Spinal cord (tissue), 10 donors: ENCODE data around the gene B3GNT3. TPM values are rescaled to one million over a fixed set of nuclear protein-coding genes. Genes with fewer than 3 reads are reported as not detected.
"Not testable (repeated sequence)": the region's sequence is repeated elsewhere in the genome, so short reads cannot be mapped to it uniquely, and the experiment has no call there.

Source experiments
- DNase-seq, 6 donors: peaks; one replicate each; pipeline versions ENCODE4 v3.0.0 to v3.0.0-alpha.2; 2013 to 2015; ENCODE audit warnings: low spot score in 6 of 6, low read depth in 4 of 6
- H3K27ac ChIP-seq: one replicate; pipeline ENCODE4 v1.5.1; 2013; ENCODE audit warnings: low read depth, low read length, control low read depth
- H3K27me3 ChIP-seq: one replicate; pipeline ENCODE4 v1.6.1; 2013; ENCODE audit warnings: low read length; ENCODE audit not compliant: control insufficient read depth, insufficient read depth
- H3K36me3 ChIP-seq: one replicate; pipeline ENCODE4 v1.6.1; 2013; ENCODE audit warnings: low read length; ENCODE audit not compliant: control insufficient read depth, insufficient read depth
- H3K4me1 ChIP-seq: one replicate; pipeline ENCODE4 v1.6.1; 2013; ENCODE audit warnings: low read length; ENCODE audit not compliant: control insufficient read depth, insufficient read depth
- H3K4me3 ChIP-seq: one replicate; pipeline ENCODE4 v1.5.1; 2013; ENCODE audit warnings: low read depth, low read length, control low read depth
- H3K9me3 ChIP-seq: one replicate; pipeline ENCODE4 v1.6.1; 2013; ENCODE audit warnings: low read length; ENCODE audit not compliant: control insufficient read depth, insufficient read depth
- WGBS: methylation state at CpG from one replicate; pipeline ENCODE4 v1.1.5; 2013; ENCODE audit warnings: missing lambda C conversion rate; ENCODE audit not compliant: insufficient coverage; 5-methylcytosine and 5-hydroxymethylcytosine counted together
- polyA plus RNA-seq, 2 donors: library from polyadenylated mRNA; unstranded; fragments of 120-200 nt; gene quantifications; one replicate each; pipeline ENCODE4 v1.2.1, GENCODE V29; 2013; ENCODE audit not compliant: insufficient read length in 2 of 2
- total RNA-seq, 2 donors: library from RNA; depleted of rRNA in 1 of 2; stranded (reverse); fragments of 120-200 nt in 1 of 2; fragments of >200 nt in 1 of 2; gene quantifications; one replicate each; pipeline versions ENCODE4 v1.2.3 to v1.2.4, GENCODE V29; 2013 to 2014
- donor health status: healthy.

The B3GNT3 gene
- total and polyA plus RNA-seq, 4 donors: 0.11 to 0.12 TPM; not detected in 2

DNA sequence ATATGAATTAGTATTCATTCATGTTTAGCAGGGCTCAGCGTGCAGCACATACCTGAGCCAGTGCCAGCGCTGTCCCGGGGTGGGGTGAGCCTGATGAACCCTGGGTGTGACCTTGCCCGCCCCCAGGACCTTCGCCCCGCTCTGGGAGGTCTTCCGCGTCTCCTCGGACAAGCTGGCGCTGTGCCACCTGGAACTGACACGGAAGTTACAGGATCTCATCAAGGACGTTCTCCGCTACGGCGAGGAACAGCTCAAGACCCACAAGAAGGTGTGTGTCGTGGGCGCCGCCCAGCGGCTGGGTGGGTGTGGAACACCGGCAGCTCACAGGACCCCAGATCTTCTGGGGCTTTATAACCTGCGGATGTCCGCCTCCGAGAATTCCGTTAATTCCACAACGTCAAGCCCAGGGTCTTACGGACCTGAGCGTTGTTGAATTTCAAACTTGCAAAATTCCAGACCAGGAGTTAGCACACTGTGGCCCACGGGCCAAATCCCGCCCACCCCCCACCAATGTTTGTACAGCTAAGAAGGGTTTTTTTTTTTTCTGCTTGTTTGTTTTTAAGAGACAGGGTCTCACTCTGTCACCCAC is 28.3 kb upstream of the B3GNT3 start:
- peak in 2 of 6 donors; percentile 70 to 77 for DNase-seq
- Histone ChIP-seq H3K9me3 (no peaks in the 10 kb centered on the region), H3K36me3 (peaks cover 61% of the 10 kb centered on the region), H3K4me3 (no peak overlapping the region), H3K27ac (no peak overlapping the region), H3K4me1 (peaks cover 9% of the 10 kb centered on the region), H3K27me3 (no peaks in the 10 kb centered on the region)
- WGBS: 17% methylated on average over 27 of the region's 29 CpGs

DNA sequence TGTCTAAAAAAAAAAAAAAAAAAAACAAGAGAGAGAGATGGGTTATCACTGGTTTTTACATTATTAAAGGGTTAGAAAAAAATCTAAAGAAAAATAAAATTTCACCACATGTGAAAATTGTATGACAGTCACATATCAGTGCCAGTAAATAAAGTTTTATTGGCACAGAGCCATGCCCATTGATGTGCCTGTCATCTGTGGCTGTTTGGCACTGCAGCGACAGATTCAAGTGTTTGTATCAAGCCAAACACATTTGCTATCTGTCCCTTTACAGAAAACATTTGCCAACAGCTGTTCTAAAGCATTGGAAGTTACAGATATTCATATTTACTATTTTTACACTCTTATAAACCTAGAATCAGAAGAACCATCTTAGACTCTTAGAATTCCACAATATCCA is 27.4 kb upstream of the B3GNT3 start:
- H3K4me3 ChIP-seq: no peak overlapping the region
- H3K9me3 ChIP-seq: no peaks in the 10 kb centered on the region
- WGBS: no CpG with 5 or more reads among the region's 1 CpG
- peaks cover 8% of the 10 kb centered on the region for H3K4me1 ChIP-seq
- H3K27me3 ChIP-seq: no peaks in the 10 kb centered on the region
- DNase-seq: peak in 1 of 6 donors; percentile 28
- H3K36me3 ChIP-seq: peaks cover 70% of the 10 kb centered on the region
- H3K27ac ChIP-seq: no peak overlapping the region

DNA sequence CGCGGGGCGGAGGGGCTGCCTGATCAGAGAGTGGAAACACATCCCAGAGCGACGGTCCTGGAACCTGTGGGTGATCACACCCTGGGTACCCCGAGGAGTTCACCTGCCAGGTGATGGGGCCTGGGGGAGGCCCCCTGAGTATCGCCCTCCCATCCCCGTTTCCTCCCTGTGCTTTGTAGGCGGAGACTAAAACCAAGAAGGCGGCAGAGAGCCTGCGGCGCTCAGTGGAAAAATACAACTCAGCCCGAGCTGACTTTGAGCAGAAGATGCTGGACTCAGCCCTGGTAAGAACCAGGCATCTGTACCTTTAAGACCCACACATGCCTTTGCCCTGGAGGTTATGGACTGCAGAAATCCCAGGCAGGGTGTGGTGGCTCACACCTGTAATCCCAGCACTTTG is 24.3 kb upstream of the B3GNT3 start:
- WGBS: 88% methylated on average over 13 of the region's 13 CpGs
- no peak for DNase-seq
- peaks cover 73% of the 10 kb centered on the region for H3K36me3 ChIP-seq
- no peak overlapping the region for H3K27ac ChIP-seq
- H3K4me3 ChIP-seq: no peak overlapping the region
- H3K4me1 ChIP-seq: peaks cover 5% of the 10 kb centered on the region
- H3K27me3 ChIP-seq: no peaks in the 10 kb centered on the region
- H3K9me3 ChIP-seq: no peaks in the 10 kb centered on the region

DNA sequence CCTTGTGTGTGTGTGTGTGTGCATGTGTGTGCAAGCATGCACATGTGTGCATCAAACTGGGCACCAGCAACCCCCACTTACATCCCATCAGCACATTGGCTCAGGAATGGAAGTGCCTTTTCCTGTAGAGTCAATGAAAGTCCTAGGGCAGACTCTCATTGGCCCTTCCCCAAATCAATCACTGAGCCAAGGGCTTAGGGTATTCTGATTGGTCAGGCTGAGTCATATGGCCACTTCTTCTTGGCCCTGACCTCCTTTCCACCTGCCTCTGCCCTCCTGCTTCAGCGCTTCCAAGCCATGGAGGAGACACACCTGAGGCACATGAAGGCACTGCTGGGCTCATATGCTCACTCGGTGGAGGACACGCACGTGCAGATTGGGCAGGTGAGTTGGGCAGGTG is 22.8 kb upstream of the B3GNT3 start:
- 86% methylated on average over 4 of the region's 4 CpGs for WGBS
- no peaks in the 10 kb centered on the region for H3K9me3 ChIP-seq
- no peak overlapping the region for H3K4me3 ChIP-seq
- no peaks in the 10 kb centered on the region for H3K27me3 ChIP-seq
- H3K4me1 ChIP-seq: no peaks in the 10 kb centered on the region
- H3K36me3 ChIP-seq: peaks cover 78% of the 10 kb centered on the region
- no peak overlapping the region for H3K27ac ChIP-seq
- no peak for DNase-seq

DNA sequence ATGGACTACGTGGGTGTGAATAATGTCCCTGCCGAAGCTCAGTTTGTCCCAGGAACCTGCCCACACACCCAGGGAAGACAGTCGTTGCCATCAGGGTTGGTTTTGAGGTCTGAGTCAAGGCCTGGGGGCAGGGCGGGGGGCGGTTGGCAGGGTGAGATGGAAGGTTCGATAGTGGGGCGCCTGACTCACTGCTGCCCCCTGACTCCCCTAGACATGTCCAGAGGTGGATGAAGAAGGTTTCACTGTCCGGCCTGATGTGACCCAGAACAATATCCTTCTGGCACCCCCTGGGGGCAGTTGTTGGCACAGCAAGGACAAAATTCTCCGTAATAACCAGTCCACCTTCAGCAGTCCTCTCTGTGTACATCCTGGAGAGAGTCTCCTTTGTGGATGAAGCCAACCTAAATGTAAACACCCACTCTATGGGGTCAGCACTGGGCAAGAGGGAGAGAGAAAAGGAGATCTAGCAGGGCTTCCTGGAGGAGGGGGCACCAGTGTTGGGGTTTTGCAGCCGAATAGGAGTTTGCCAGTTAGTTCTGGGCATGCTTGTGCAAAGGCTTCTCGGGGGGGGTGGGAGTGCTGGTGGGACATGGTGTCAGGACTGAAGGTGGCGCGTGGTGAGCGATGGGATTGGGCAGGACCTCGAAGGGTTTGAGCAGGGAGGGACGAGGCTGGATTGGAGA is 19.6 kb upstream of the B3GNT3 start:
- WGBS: 72% methylated on average over 14 of the region's 16 CpGs
- Histone ChIP-seq H3K36me3 (peaks cover 84% of the 10 kb centered on the region), H3K27me3 (no peaks in the 10 kb centered on the region)

DNA sequence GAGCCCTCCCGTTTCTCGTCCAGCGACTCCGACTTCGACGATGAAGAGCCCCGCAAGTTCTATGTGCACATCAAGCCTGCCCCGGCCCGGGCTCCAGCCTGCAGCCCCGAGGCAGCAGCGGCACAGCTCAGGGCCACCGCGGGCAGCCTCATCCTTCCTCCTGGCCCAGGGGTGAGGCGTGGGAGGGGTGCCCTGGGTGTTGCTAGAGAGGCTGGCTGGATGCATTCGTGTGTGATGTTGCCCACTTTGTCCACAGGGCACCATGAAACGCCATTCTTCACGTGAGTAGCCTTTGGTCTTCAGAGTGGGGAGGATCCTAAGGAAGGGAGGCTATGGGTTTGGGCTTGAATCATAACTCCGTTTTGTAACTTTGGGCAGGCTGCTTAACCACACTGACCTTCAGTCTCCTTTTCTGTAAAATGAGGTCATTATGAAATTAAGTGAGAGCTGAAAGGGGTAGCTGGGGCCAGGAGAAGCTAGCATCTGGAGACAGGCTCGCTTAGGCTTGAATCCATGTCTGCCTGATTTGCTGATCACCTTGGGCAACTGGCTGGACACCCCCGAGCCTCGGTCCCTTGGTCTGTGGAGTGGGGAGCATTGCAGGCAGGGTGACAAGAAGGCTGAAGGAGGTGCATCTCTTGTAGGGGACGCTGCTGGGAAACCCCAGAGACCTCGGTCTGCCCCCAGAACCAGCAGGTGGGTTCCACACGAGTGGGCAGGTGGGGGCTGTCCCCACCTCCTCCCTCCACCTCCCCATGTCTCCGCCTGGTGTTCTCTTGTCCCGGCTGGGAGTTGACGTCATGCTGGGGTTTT is 18.7 kb upstream of the B3GNT3 start:
- WGBS: 89% methylated on average over 21 of the region's 27 CpGs
- Histone ChIP-seq H3K27ac (no peak overlapping the region), H3K36me3 (peaks cover 85% of the 10 kb centered on the region)

More for the DNA sequence above, 19.6 kb upstream of the B3GNT3 start:
- Histone ChIP-seq H3K9me3 (no peaks in the 10 kb centered on the region), H3K27ac (no peak overlapping the region), H3K4me3 (no peak overlapping the region), H3K4me1 (peaks cover 13% of the 10 kb centered on the region)
- DNase-seq: no peak

DNA sequence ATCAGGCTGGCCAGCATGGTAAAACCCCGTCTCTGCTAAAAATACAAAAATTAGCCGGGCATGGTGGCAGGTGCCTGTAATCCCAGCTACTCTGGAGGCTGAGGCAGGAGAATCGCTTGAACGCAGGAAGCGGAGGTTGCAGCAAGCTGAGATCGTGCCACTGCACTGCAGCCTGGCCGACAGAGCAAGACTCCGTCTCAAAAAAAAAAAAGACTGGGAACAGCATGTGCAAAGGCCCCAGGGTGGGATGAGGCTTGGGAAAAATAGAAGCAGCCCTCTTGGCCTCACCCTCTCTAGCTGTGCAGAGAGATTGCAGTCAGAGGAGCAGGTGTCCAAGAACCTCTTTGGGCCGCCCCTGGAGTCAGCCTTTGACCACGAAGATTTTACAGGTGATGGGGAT is 17.1 kb upstream of the B3GNT3 start:
- not testable (repeated sequence) for DNase-seq

More for the DNA sequence above, 18.7 kb upstream of the B3GNT3 start:
- Histone ChIP-seq H3K27me3 (no peaks in the 10 kb centered on the region), H3K9me3 (no peaks in the 10 kb centered on the region), H3K4me3 (no peak overlapping the region), H3K4me1 (peaks cover 13% of the 10 kb centered on the region)
- no peak for DNase-seq

DNA sequence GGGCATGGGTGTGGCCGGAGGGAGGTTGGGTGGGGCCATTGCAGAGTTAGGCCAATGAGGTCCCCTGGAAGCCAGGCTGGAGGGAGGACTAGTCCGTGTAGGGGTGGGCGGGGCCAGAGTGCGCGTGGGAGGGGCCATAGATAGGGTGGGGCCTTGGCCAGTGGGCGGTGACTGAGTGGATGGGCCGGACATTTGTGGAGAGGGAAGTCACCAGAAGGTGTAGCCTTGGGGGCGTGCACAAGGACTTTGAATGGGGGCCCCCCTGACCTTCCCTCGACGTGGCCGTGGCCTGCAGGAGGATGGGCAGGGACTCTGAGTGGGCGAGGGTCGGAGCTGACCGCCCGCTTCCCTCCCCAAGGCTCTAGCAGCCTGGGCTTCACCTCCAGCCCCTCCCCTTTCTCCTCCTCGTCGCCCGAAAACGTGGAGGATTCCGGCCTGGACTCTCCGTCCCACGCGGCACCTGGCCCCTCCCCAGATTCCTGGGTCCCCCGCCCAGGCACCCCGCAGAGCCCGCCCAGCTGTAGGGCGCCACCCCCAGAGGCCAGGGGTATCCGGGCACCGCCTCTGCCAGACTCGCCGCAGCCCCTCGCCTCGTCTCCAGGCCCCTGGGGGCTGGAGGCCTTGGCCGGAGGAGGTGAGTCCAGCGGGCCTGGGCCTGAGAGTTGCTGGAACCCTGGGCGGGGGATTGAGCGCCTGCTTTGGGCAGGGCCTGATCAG is 16.5 kb upstream of the B3GNT3 start:
- Histone ChIP-seq H3K27me3 (no peaks in the 10 kb centered on the region), H3K4me3 (no peak overlapping the region), H3K9me3 (no peaks in the 10 kb centered on the region), H3K4me1 (peaks cover 13% of the 10 kb centered on the region), H3K36me3 (peaks cover 86% of the 10 kb centered on the region), H3K27ac (no peak overlapping the region)
- DNase-seq: no peak
- 20% methylated on average over 37 of the region's 37 CpGs for WGBS

More for the DNA sequence above, 17.1 kb upstream of the B3GNT3 start:
- WGBS: 81% methylated on average over 10 of the region's 10 CpGs
- H3K27me3 ChIP-seq, H3K4me3 ChIP-seq, H3K27ac ChIP-seq, H3K9me3 ChIP-seq: not testable (repeated sequence)
- H3K4me1 ChIP-seq: peaks cover 13% of the 10 kb centered on the region
- peaks cover 85% of the 10 kb centered on the region for H3K36me3 ChIP-seq
